HepG2 (cell line): ENCODE results near the gene RAB11FIP5. TPM values are rescaled to one million over a fixed set of nuclear protein-coding genes. Genes with fewer than 3 reads are reported as not detected.

ENCODE experiments used
- BCLAF1 ChIP-seq: fragments of 450-650 bp; IDR thresholded peaks from 2 replicates; pipeline ENCODE4 v1.6.1; 2017; ENCODE audit warnings: mild to moderate bottlenecking
- BHLHE40 ChIP-seq: IDR thresholded peaks from 2 replicates; pipeline ENCODE4 v1.6.1; 2011; ENCODE audit warnings: low read length, improper control_type of control experiment
- DMTF1 ChIP-seq: sonication (generic); formaldehyde crosslinking; IDR thresholded peaks from 2 replicates; pipeline ENCODE4 v1.4.0; 2020; ENCODE audit warnings: mild to moderate bottlenecking, missing genetic modification reagents
- ETV6 ChIP-seq: sonication (generic); formaldehyde crosslinking; conservative IDR thresholded peaks from 2 replicates; pipeline ENCODE4 v1.4.0; 2020; ENCODE audit warnings: missing genetic modification reagents
- KDM6A ChIP-seq: IDR thresholded peaks from 2 replicates; pipeline ENCODE4 v1.6.1; 2016; ENCODE audit warnings: low read depth
- NFAT5 ChIP-seq: sonication (generic); formaldehyde crosslinking; IDR thresholded peaks from 2 replicates; pipeline ENCODE4 v1.4.0; 2020; ENCODE audit warnings: missing genetic modification reagents
- TSC22D2 ChIP-seq: sonication (generic); formaldehyde crosslinking; IDR thresholded peaks from 2 replicates; pipeline ENCODE4 v1.5.1; 2020; ENCODE audit warnings: missing genetic modification reagents, mild to moderate bottlenecking, borderline replicate concordance
- ZNF263 ChIP-seq: sonication (generic); formaldehyde crosslinking; IDR thresholded peaks from 2 replicates; pipeline ENCODE4 v1.4.0; 2020; ENCODE audit warnings: missing genetic modification reagents
- ZNF354B ChIP-seq: sonication (generic); formaldehyde crosslinking; IDR thresholded peaks from 2 replicates; pipeline ENCODE4 v1.8.0; 2022; ENCODE audit warnings: mild to moderate bottlenecking, missing genetic modification reagents
- ZNF766 ChIP-seq: sonication (generic); formaldehyde crosslinking; IDR thresholded peaks from 2 replicates; pipeline ENCODE4 v1.5.0; 2020; ENCODE audit warnings: missing genetic modification reagents, borderline replicate concordance
- polyA plus RNA-seq, 8 experiments: library from polyadenylated mRNA; depleted of rRNA in 3 of 8; stranded (reverse) in 7 of 8; unstranded in 1 of 8; fragments of >200 nt; fragmentation: Illumina TruSeq in 4 of 8; extraction: Trizol in 4 of 8; gene quantifications; 2 replicates each; pipeline versions ENCODE4 v1.2.1 to v1.2.3, GENCODE V29; 2011 to 2016; ENCODE audit warnings: low read depth in 4 of 8, missing spikeins in 1 of 8, mixed read lengths in 1 of 8; ENCODE audit not compliant: insufficient read depth in 1 of 8
- total RNA-seq, 5 experiments: library from RNA; depleted of rRNA; stranded (reverse); fragments of >200 nt; fragmentation: Illumina TruSeq; extraction: Trizol; gene quantifications; 2 replicates each; pipeline ENCODE4 v1.2.3, GENCODE V29; 2016; ENCODE audit warnings: low read depth in 1 of 5
- TF ChIP-seq, protein P1 (sequence below): sonication (generic); formaldehyde crosslinking; IDR thresholded peaks from 2 replicates; pipeline ENCODE4 v1.4.0; 2020; ENCODE audit warnings: low read depth, mild to moderate bottlenecking, missing genetic modification reagents
- TF ChIP-seq, protein P2 (sequence below): IDR thresholded peaks from 2 replicates; pipeline ENCODE4 v1.6.1; 2016; ENCODE audit warnings: low read depth, borderline replicate concordance
- TF ChIP-seq, protein P3 (sequence below): sonication (generic); formaldehyde crosslinking; IDR thresholded peaks from 2 replicates; pipeline ENCODE4 v1.8.0; 2022; ENCODE audit warnings: mild to moderate bottlenecking, missing genetic modification reagents, borderline replicate concordance
- TF ChIP-seq, protein P4 (sequence below), 2 experiments: sonication (generic) in 1 of 2; formaldehyde crosslinking in 1 of 2; IDR thresholded peaks; 2 replicates each; pipeline versions ENCODE4 v1.4.0 to v1.6.1; 2018 to 2020; ENCODE audit warnings: missing genetic modification reagents in 2 of 2, borderline replicate concordance in 1 of 2, low read depth in 1 of 2, mild to moderate bottlenecking in 1 of 2, missing biosample characterization in 1 of 2

RAB11FIP5 gene
- total and polyA plus RNA-seq, 2 of the 13 experiments (the other 11 are each of a cell fraction or from before 2014, with no cell fraction given), result 9.4 to 22.9 TPM

DNA sequence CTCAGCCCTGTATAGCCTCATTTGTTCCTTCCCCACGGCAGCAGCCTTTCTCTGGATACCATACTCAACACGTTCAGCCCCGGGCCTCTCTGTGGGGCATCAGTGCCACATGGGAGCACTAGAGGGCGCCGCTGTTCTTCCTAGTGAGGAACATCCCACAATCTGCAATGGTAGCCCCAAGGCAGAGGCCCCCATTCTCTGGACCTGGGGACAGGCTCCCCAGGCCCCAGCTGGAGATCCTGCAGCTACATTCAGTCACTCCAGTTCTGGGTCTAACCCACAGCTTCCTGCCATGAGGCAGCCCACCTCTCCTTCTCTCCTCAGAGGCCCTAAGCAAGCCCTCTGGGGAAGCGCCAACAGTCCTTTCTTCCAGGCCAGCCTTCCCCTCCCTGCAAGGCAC lies 27.1 kb downstream of the RAB11FIP5 start (continued):
- TF ChIP-seq, protein P1, sequence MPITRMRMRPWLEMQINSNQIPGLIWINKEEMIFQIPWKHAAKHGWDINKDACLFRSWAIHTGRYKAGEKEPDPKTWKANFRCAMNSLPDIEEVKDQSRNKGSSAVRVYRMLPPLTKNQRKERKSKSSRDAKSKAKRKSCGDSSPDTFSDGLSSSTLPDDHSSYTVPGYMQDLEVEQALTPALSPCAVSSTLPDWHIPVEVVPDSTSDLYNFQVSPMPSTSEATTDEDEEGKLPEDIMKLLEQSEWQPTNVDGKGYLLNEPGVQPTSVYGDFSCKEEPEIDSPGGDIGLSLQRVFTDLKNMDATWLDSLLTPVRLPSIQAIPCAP (CRISPR knock-in tag), result no peak
- TF ChIP-seq BHLHE40, result no peak
- TF ChIP-seq, protein P2, sequence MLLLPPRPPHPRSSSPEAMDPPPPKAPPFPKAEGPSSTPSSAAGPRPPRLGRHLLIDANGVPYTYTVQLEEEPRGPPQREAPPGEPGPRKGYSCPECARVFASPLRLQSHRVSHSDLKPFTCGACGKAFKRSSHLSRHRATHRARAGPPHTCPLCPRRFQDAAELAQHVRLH (CRISPR knock-in tag), result peak; percentile 46; the same call in 1 of the 2 replicates
- TF ChIP-seq ZNF766 (CRISPR knock-in tag), result no peak
- no peak for TF ChIP-seq ETV6 (CRISPR knock-in tag)
- TF ChIP-seq ZNF263 (CRISPR knock-in tag), result no peak
- TF ChIP-seq BCLAF1, result no peak
- TF ChIP-seq DMTF1 (CRISPR knock-in tag), result no peak
- TF ChIP-seq, protein P3, sequence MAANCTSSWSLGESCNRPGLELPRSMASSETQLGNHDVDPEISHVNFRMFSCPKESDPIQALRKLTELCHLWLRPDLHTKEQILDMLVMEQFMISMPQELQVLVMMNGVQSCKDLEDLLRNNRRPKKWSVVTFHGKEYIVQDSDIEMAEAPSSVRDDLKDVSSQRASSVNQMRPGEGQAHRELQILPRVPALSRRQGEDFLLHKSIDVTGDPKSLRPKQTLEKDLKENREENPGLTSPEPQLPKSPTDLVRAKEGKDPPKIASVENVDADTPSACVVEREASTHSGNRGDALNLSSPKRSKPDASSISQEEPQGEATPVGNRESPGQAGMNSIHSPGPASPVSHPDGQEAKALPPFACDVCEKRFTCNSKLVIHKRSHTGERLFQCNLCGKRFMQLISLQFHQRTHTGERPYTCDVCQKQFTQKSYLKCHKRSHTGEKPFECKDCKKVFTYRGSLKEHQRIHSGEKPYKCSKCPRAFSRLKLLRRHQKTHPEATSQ, result no peak
- TF ChIP-seq ZNF354B (CRISPR knock-in tag), result no peak
- TF ChIP-seq TSC22D2 (CRISPR knock-in tag), result peak; percentile 62; the same call in 1 of the 2 replicates
- no peak for TF ChIP-seq NFAT5 (CRISPR knock-in tag)
- no peak for TF ChIP-seq KDM6A (CRISPR knock-in tag)
- TF ChIP-seq, protein P4, sequence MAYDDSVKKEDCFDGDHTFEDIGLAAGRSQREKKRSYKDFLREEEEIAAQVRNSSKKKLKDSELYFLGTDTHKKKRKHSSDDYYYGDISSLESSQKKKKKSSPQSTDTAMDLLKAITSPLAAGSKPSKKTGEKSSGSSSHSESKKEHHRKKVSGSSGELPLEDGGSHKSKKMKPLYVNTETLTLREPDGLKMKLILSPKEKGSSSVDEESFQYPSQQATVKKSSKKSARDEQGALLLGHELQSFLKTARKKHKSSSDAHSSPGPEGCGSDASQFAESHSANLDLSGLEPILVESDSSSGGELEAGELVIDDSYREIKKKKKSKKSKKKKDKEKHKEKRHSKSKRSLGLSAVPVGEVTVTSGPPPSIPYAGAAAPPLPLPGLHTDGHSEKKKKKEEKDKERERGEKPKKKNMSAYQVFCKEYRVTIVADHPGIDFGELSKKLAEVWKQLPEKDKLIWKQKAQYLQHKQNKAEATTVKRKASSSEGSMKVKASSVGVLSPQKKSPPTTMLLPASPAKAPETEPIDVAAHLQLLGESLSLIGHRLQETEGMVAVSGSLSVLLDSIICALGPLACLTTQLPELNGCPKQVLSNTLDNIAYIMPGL (CRISPR knock-in tag; IDR thresholded peaks at IDR 0.05; ENCODE audit: borderline replicate concordance in 1 of 2, low read depth in 1 of 2), result peak; percentile 31 to 39; a peak in 1 of 4 replicates
